Fibroblast of skin of left quadriceps (primary cell): ENCODE results near the gene SEPSECS.

ENCODE experiments used
- DNase-seq, 2 experiments: peaks; one replicate each; pipeline ENCODE4 v3.0.0-alpha.2; 2013; ENCODE audit warnings: low read depth in 2 of 2

Gene SEPSECS

DNA sequence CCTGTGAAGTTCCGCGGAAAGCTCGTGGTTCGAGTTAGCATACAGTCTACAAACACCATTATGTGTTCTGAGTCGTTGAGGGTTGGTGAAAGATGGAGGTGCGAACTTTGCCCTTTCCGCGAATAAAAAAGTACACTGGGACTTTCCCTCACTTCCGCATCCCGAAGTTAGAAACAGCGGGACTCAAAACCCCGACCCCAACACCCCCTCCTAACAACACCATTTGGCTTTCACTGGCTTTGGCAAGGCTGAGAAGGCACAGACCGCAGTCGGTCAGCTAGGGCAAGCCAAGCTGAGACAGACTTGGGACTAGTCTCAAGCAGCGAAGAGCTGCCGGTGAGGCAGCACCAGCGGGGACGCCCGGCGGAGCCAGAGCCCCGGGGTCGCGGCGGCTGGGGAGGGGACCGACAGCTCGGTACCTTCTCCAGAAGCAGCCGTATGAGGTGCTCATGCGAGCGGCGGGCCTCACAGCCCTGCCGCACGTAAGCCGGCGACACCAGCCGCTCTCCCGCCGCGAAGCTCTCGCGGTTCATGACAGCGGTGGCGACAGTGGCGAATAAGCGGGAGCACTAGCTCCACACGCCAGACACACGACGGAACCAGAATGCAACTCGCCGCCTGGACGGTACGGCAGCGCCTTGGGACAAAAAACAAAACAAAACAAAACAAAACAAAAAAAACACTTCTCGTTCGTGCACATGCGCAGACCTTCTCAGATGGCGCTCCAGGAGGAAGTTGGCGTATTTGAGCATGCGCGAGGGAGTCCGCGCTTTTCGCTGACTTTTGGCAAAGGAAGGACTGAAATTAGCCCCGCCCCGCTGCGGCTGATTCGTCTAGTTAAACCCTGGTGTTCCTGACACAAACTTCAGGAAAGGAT is at the start of gene SEPSECS:
TSS of gene SEPSECS (minus strand) at position 613 of the 877 bp plus-strand sequence. CDS start at position 533, 80 bp downstream.
- DNase-seq, result peak; percentile 93 to 94

DNA sequence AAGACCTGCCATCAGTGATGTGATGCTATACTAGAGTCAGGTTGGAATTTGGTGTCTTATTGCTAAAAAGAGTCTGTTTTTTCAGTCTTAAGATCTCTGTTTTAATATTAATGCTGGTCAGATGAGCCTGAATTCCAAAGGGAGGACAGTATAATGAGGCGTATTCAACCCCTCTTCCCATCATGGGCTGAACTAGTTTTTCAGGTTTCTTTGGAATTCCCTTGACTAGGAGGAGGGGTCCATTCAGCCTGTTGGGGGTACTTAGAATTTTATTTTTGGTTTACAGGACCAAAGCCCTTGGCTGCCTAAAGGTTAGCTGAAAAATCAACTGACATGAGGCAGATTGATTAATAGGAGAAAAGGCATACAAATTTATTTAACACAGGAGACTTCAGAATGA is 49.5 kb upstream of the SEPSECS start:
- DNase-seq, result no peak

DNA sequence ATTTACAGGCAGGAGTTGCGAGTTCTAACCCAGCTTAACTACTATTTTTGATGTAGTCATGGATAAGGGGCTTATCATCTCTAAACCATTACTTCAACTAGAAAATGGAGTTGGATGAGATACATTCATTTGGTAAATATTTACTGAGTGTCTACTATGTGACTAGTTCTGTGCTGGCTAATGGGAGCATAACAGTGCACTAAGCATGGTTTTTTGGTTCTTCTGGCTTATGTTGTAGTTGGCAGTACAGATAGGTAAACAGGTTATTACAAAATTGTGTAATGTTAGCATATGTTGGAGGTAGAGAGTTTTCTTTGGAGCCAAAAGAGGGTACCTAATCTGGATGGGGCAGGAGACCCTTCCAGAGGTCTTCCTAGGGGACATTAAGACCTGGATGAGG is 47.7 kb upstream of the SEPSECS start:
- DNase-seq, result no peak

DNA sequence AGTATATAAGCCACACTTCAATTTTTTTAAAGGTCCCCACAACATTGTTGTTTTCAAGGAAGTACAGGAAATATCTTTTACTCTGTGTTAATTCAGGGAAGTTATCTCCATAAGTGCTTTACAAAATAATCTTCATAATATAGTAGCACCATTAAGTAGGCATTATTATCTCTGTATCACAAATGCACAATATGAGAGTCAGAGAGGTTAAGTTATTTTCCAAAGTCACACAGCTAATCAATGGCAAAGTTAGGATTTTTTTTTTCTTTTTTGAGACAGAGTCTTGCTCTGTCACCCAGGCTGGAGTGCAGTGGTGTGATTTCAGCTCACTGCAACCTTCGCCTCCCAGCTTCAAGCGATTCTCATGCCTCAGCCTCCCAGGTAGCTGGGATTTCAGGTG is 38.5 kb upstream of the SEPSECS start:
- no peak for DNase-seq

DNA sequence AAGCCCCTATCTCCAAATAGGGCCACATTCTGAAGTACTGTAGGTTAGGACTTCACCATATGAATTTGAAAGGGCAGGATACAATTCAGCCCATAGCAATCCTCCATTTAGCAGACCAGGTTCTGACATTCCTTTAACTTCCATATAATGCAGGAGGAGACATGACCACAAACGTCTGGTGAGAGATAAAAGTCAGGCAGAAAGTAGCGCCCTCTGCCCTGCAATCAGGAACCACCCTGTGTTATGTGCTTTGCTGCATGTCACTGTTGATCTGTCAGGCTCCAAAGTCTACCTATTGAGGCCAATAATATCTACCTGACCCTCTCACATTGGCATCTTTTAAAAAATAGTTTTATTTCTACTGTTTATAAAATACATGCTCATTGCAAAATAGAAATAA is 30.2 kb upstream of the SEPSECS start:
- no peak for DNase-seq

DNA sequence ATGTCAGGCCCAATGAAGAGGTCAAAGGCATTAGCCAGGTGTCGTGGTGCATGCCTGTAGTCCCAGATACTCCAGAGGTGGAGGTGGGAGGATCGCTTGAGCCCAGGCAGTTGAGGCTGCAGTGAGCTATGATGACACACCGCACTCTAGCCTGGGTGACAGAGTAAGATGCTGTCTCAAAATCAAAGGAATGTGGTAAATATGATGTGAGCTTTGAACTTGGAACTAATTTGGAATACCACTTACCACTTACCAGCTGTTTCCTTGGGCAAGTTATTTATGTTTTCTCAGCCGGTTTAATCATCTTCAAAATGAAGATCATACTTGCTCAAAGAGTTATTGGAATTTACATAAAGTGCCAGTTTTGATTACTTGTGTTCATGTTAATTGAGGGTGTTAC is 23.8 kb upstream of the SEPSECS start:
- no peak for DNase-seq

DNA sequence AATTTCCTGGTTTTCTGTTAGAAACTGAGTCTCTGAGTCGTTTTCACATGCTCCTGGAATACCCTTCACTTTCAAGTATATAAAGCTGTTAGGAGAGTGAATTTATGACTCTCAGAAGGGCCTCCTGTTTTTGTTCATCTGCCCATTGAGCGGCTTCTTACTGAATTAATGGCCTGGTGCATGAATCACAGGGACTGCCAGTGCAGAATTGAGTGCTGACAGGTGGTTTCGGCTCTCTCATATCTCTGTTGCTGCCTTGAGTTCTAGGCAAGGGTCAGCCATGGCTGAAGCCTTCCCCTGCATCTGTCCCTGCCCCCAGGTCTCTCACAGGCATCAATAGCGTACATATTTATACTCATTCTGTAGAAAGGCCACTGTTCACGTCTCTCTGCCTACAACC is 22.7 kb upstream of the SEPSECS start:
- DNase-seq, result peak in 1 of 2 experiments; percentile 20

DNA sequence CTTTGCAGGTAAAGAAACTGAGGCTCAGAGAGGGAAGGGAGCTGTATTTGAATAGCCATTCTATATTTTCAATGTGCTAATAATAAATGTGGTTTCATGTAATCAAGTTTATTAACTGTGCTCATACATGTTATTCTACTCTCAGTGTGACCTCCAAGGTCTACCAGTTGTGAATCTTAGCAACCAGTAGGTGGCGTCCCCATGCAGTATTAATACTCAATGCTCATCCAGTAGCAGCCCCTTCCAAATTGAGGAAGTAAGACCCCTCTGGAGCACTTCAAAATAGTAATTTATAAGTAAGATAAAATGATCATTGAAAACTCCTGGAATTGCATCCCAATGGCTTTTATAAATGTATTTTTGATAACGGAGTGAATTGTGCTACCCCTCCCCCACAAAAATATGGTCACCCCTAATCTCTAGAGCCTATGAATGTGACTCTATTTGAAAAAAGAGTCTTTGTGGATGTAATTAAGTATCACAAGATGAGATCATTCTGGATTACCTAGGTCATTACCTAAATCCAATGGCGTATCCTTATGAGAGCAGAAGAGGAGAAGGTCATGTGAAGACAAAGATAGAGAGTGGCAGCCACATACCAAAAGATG is 20.4 kb upstream of the SEPSECS start:
- peak in 1 of 2 experiments; percentile 9 for DNase-seq

DNA sequence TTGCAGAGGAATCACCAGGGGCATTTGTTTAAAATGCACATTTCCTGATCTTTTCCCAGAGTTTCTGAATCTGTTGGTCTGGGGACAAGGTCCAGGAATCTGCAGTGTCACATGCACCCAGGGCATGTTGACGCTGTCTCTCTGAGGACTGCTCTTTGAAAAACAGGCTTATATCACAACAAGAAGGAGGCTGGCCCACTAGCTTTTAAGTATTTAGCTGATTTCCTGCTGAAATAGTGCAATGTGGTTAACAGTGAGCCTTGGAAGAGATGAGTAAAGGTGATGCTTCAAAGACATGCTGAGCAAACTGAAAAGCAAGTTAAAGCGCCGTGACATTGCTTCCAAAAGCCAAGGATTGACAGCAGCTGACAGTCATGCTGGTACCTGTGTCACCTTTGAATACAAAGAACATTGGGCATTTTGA is 18.6 kb upstream of the SEPSECS start:
- no peak for DNase-seq

DNA sequence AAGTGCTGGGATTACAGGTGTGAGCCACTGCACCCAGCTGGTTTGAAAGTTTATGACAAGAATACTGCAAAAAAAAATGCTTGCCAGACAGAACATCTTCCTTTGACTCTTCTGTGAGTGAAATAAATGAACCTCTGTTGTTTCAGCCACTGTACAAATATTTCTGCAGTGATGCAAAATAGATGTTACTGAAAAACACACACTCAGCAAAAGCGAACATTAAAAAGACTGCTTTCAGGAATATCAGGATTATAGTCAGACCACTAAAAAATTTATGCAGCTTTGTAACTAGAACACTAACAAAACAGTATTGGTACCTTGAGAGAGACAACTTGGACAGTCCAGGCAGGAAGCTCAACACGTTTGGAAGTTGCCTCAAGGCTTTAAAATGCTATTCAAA is 16.9 kb upstream of the SEPSECS start:
- DNase-seq, result no peak

DNA sequence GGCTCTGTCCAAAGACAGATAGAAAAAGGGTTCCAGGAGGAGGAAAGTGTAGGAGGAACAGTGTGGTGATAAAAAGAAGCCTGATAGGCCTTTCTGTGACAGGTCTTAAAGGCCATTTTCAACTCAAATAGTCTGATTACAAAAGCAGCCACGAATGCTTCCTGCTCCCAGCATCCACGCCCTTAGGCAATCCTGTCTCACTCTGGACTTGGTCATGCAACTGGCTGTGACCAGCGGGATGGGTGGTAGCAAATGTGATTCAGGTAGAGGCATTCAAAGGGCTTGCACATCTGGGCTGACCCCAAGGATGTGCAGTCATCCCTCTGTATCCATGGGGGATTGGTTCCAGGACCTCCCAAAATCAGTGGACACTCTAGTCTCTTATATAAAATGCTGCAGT is 14.4 kb upstream of the SEPSECS start:
- DNase-seq, result no peak

DNA sequence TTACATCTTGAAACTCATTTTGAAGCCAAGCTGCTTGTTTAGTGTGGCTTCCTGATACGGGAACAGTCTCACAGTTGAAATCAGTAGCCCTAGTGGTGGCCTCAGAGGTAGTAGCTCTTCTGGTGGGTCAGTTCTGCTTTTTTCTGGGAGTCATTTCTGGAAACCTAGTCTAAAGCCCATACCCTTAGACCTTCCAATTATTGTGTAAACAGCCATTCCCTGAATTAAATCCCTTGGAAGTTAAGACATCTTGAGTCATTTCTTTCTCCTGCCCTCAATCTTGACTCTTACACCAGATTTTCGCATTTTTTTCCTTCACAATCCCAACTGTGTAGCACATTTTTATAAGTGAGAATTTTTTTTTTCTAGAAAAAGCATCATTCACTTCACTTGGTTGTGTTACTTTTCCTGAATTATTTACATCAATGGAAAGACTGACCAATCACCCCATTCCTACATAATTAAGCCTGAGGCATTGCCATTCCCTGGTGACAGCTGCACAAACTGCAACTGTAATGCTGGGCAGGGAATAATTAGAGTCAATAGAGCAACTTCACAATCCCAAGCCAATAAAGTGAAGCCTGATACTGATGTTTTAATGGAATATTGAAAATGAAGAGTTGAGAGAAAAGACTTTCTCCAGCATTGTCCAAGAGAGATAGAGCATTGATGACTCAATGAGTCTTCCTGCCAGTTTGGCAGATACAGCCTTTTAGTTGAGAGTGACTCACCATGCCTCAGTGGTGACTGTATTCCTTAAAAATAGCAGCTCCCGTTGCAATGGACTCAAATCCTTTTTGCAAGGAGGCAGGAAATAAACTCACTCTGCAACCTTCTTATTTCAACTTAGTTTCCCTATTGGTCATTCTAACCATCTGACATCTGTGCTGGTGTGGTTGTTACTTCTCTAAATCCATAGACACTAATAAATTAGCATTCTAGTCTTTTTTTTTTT is 13.0 kb upstream of the SEPSECS start:
- DNase-seq, result peak; percentile 98

DNA sequence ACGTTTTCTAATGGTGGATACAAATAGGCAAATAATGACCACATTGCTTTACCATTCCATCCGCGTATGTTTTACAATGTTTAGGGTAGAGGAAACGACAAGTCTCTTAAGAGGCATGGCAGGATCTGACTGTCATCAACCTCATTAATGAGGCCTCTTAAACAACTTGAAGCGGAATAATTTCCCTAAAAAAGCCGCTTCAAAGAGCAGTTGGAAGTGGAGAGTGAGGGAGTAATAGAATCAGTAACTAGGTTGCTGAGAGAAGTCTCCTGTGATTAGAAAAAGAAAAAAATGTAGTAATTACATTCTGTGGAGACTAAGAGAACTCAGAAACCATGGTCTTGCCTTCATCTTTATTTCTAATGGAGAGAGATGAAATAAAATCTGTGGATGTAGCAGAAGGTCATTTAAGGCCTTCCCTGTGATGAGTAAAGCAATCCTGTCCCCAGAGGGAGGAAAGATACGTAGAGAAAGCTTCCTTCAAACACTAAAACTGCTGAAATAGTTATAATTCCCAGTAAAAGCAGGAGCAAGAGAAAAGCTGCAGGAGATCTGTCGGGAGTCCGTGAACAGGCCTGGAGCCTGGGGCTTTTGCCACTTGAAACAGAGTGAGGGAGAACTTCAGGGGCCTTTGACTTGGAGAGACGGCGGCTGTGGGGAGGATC is 11.1 kb upstream of the SEPSECS start:
- no peak for DNase-seq

DNA sequence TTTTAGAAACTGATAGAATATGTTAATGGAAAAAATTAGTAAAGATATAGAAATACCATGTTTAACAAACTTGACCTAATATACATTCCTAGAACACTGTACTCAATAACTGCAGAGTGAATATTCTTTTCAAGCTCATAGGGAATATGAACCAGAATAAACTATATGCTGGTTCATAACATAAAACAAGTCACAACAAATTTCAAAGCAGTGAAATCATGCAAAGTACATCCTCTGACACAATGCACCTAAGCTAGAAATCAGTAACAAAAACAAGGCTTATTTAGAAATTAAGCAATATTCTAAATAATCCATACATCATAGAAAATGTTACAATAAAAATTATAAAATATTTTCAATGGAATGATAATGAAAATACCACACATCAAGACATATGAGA is 9.2 kb upstream of the SEPSECS start:
- DNase-seq, result no peak

DNA sequence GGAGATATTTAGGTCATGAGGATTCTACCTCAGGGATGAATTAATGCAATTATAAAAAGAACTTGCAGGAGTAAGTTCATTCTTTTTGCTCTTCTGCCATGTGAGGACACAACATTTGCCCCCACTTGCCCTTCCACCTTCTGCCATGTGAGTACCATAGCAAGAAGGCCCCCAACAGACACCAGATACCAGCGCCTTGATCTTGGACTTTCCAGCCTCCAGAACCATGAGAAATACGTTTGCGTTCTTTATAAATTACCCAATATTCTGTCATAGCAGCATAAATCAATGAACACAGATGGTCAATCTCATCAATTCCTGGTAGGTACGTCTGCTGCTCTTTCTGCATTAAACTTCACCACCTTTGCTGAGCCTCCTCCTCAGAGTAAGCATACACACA is 5.7 kb upstream of the SEPSECS start:
- no peak for DNase-seq

DNA sequence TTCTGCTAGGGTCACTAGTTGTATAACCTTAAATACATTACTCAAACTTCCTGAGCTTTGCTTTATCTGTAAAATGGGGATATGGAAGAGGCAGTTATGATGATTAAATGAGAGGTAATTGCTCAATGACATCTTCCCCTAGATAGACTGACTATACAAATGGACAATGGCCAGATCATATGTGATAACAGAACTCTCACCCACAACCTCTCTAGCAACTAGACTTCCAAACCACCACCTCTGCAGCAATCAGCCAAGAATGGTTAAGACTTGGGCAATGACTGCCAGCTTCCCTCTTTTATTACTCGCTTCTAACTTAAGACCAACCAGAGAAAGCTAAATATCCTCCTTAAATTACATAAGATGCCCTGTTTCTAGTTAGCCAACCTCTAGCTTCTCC is 2.9 kb upstream of the SEPSECS start:
- DNase-seq, result no peak

DNA sequence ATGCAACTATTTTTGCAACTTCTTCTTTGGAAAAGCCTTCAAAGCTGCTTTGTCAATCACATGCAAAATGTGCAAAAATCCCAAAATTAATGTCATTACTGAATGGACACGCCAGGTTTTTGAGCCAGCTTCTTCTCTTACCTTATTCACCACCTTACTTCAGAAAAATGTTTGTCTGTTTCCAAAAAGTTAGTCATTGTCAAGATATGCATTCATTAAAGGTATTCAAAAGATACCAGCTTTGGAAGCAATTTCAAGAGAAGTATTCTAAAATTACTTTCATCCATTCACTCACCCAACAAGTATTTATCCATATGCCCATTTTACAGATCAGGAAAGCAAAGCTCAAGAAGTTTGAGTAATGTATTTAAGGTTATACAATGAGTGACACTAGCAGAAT is 2.3 kb upstream of the SEPSECS start:
- no peak for DNase-seq

DNA sequence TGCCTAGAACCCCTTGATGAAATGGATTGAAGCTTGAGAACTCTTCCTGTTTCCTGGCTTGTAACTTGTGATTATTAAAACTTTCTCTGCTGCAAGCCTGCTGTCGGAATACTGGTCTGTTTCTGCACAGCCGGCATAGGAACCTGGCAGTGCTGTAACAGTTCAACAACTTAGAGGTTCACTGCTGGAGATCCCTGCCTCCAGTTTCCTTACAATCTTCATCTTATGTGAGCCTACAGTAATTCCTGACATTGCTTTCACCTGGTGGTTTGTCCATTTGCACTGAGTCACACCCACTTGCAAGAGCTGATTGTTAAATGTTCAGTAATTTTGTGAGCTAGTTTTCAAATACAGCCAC is 1.3 kb upstream of the SEPSECS start:
- DNase-seq, result no peak

DNA sequence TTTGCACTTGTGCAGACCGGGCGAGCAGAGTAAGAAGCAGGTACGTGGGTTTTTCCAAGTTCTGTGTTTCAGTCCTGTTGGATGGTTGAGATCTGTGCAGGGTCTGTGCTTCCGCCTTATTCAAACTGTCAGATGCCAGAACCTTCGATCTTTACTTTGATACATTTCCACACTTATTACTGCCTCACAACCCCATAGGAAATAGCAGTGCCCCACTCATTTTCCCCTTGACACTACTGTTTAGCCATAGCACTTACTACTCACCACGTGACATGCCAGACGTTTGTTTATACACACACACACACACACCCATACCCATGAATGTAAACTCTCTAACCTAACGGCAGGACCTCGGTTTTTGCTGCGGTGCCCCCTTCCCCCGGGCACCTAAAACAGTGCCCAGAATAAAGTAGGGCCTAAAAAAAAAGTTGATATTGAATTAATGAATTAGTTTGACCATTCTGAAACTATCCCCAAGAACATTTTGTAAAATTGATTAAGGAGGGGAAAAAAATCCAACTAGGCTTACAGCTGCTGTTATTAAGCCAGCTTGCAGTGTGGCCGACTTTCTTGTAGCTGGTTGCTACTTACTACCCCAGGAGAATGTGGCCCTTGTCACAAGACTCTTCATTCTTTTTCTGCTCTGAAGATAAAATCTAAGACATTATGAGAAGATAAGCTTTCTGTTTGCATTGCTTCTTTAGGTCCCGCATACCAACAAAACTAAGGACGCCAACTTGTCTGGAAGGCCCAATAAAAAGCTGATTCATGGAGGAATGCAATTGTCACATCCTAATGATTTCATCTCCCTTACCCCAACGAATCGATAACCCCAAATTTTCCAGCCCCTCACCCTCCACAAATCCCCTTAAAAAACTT is 704 bp upstream of the SEPSECS start:
- DNase-seq, result no peak

DNA sequence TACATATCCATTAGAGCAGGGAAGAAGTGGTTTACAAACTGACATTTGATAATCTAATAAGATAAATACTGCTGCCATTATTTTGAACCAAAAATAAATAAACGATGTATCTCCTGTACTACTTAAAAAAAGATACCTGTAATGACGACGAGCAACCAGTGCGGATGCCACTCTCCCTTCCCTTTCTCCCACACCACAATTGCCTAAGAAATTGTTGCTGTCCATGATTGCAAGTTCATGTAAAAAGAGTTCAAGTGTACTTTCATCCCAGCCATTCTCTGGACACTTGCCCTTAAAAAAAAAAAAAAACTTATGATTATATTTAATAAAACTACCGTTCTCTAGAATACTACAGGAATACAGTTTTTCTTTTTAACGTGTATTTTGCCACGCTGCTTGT is 1.4 kb downstream of the SEPSECS start:
- no peak for DNase-seq

DNA sequence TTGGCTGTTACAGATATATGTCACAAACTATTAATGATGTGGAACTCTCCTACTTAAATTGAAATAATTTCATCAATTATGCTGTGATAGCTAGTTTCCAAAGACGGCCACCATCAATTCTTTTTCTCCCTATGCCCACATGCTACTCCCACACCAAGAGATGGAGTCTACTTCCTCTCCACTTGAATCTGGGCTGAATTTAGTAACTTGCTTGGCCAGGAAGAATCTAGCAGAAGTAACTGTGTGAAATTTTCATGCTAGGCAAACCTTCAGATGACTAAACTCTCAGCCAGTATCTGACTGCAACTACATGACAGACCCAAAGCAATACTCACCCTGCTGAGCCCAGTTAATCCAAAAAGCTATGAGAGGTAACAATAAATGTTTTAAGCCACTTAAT is 3.2 kb downstream of the SEPSECS start:
- no peak for DNase-seq
